WTC11 (cell line): ENCODE data around the gene MAP4K3. TPM values are rescaled to one million over a fixed set of nuclear protein-coding genes. Genes with fewer than 3 reads are reported as not detected.

ENCODE experiments used
- ATAC-seq: fragments of 200-7000 bp; cut with Tn5 transposase; 2 replicates; pipeline ENCODE4 v1.10.0; 2021; ENCODE audit warnings: mild to moderate bottlenecking, moderate library complexity
- CTCF ChIA-PET: fragments of 300-600 bp; sonication (Branson Sonifier 250); formaldehyde crosslinking; loops from one replicate; lab custom pipeline; 2021; ENCODE audit warnings: antibody characterized with exemption; lab: Charles Lee
- POLR2A ChIA-PET: fragments of 350-600 bp; sonication (Branson Sonifier 250); formaldehyde crosslinking; loops from one replicate; lab custom pipeline; 2021; ENCODE audit warnings: antibody characterized with exemption; lab: Charles Lee
- DNase-seq: peaks from one replicate; pipeline ENCODE4 v3.0.0; 2021; ENCODE audit warnings: low spot score
- H3K27ac Mint-ChIP-seq: 2 replicates; pipeline ENCODE4 v1.8.0; 2021; ENCODE audit warnings: mixed read lengths
- H3K27me3 Mint-ChIP-seq: 2 replicates; pipeline ENCODE4 v1.8.0; 2021; ENCODE audit warnings: low read depth, mild to moderate bottlenecking, moderate library complexity, mixed read lengths
- H3K36me3 Mint-ChIP-seq: 2 replicates; pipeline ENCODE4 v1.8.0; 2021; ENCODE audit warnings: mixed read lengths
- H3K4me1 Mint-ChIP-seq: 2 replicates; pipeline ENCODE4 v1.8.0; 2022; ENCODE audit warnings: mixed read lengths
- H3K4me3 Mint-ChIP-seq: 2 replicates; pipeline ENCODE4 v1.8.0; 2021; ENCODE audit warnings: mild to moderate bottlenecking, moderate library complexity, mixed read lengths
- H3K9me3 Mint-ChIP-seq: 2 replicates; pipeline ENCODE4 v1.8.0; 2021; ENCODE audit warnings: mixed read lengths
- CDX4 ChIP-seq: fragments of 250-450 bp; sonication (Bioruptor Pico); IDR thresholded peaks from 2 replicates; pipeline ENCODE4 v1.9.0; 2021; ENCODE audit warnings: moderate library complexity, mild to moderate bottlenecking, inconsistent platforms, borderline replicate concordance
- CREM ChIP-seq: sonication (generic); formaldehyde crosslinking; IDR thresholded peaks from 2 replicates; pipeline ENCODE4 v1.8.1; 2022; ENCODE audit warnings: mild to moderate bottlenecking, missing genetic modification reagents, moderate library complexity
- EMX1 ChIP-seq: fragments of 250-450 bp; sonication (Bioruptor Pico); IDR thresholded peaks from 2 replicates; pipeline ENCODE4 v1.8.0; 2021; ENCODE audit warnings: mild to moderate bottlenecking
- FOXK1 ChIP-seq: sonication (generic); formaldehyde crosslinking; IDR thresholded peaks from 2 replicates; pipeline ENCODE4 v1.8.0; 2022; ENCODE audit warnings: mild to moderate bottlenecking, moderate library complexity, missing genetic modification reagents
- GTF2I ChIP-seq: fragments of 250-450 bp; sonication (Bioruptor Pico); conservative IDR thresholded peaks from 2 replicates; pipeline ENCODE4 v1.4.0; 2021; ENCODE audit warnings: mild to moderate bottlenecking
- JAZF1 ChIP-seq: fragments of 250-450 bp; sonication (Bioruptor Pico); IDR thresholded peaks from 2 replicates; pipeline ENCODE4 v1.9.0; 2021; ENCODE audit warnings: moderate library complexity, mild to moderate bottlenecking, inconsistent platforms
- JUN ChIP-seq: sonication (generic); formaldehyde crosslinking; IDR thresholded peaks from 2 replicates; pipeline ENCODE4 v1.8.0; 2023; ENCODE audit warnings: mild to moderate bottlenecking, missing genetic modification reagents
- MLX ChIP-seq: sonication (generic); formaldehyde crosslinking; IDR thresholded peaks from 2 replicates; pipeline ENCODE4 v1.8.1; 2023; ENCODE audit warnings: mild to moderate bottlenecking, missing genetic modification reagents, moderate library complexity
- MYBL2 ChIP-seq: sonication (generic); formaldehyde crosslinking; IDR thresholded peaks from 2 replicates; pipeline ENCODE4 v1.8.1; 2023; ENCODE audit warnings: mild to moderate bottlenecking, moderate library complexity, missing genetic modification reagents
- NFYB ChIP-seq: sonication (generic); formaldehyde crosslinking; conservative IDR thresholded peaks from 2 replicates; pipeline ENCODE4 v1.8.0; 2022; ENCODE audit warnings: low read depth, missing genetic modification reagents
- NR2C2 ChIP-seq: sonication (generic); formaldehyde crosslinking; IDR thresholded peaks from 2 replicates; pipeline ENCODE4 v1.8.0; 2022; ENCODE audit warnings: mild to moderate bottlenecking, missing genetic modification reagents
- RELA ChIP-seq: sonication (generic); formaldehyde crosslinking; IDR thresholded peaks from 2 replicates; pipeline ENCODE4 v1.8.1; 2022; ENCODE audit warnings: missing genetic modification reagents, mild to moderate bottlenecking, borderline replicate concordance
- SOX15 ChIP-seq: fragments of 250-450 bp; sonication (Bioruptor Pico); IDR thresholded peaks from 2 replicates; pipeline ENCODE4 v1.9.0; 2021; ENCODE audit warnings: mild to moderate bottlenecking
- SP1 ChIP-seq: sonication (generic); formaldehyde crosslinking; conservative IDR thresholded peaks from 2 replicates; pipeline ENCODE4 v1.8.1; 2022; ENCODE audit warnings: missing genetic modification reagents
- TEAD1 ChIP-seq: sonication (generic); formaldehyde crosslinking; IDR thresholded peaks from 2 replicates; pipeline ENCODE4 v1.8.0; 2022; ENCODE audit warnings: mild to moderate bottlenecking, missing genetic modification reagents
- TEAD4 ChIP-seq: sonication (generic); formaldehyde crosslinking; IDR thresholded peaks from 2 replicates; pipeline ENCODE4 v1.8.0; 2022; ENCODE audit warnings: mild to moderate bottlenecking, missing genetic modification reagents
- TP53 ChIP-seq: sonication (generic); formaldehyde crosslinking; IDR thresholded peaks from 2 replicates; pipeline ENCODE4 v1.8.1; 2023; ENCODE audit warnings: mild to moderate bottlenecking, missing genetic modification reagents
- USF1 ChIP-seq: sonication (generic); formaldehyde crosslinking; IDR thresholded peaks from 2 replicates; pipeline ENCODE4 v1.8.0; 2022; ENCODE audit warnings: mild to moderate bottlenecking, missing genetic modification reagents
- ZNF263 ChIP-seq: sonication (generic); formaldehyde crosslinking; IDR thresholded peaks from 2 replicates; pipeline ENCODE4 v1.8.1; 2022; ENCODE audit warnings: low read depth, mild to moderate bottlenecking, moderate library complexity, missing genetic modification reagents
- ZNF423 ChIP-seq: fragments of 250-450 bp; sonication (Bioruptor Pico); IDR thresholded peaks from 2 replicates; pipeline ENCODE4 v2.1.2; 2022; ENCODE audit warnings: mild to moderate bottlenecking, moderate library complexity
- ZNF532 ChIP-seq: fragments of 250-450 bp; sonication (Bioruptor Pico); IDR thresholded peaks from 2 replicates; pipeline ENCODE4 v1.9.0; 2021; ENCODE audit warnings: mild to moderate bottlenecking, borderline replicate concordance
- ZNF671 ChIP-seq: fragments of 250-450 bp; sonication (Bioruptor Pico); IDR thresholded peaks from 2 replicates; pipeline ENCODE4 v1.8.0; 2021; ENCODE audit warnings: mild to moderate bottlenecking
- total RNA-seq: library from RNA; stranded (reverse); gene quantifications from 3 replicates; pipeline ENCODE4 v1.2.3, GENCODE V29; 2021
- TF ChIP-seq, protein P1 (sequence below): fragments of 250-450 bp; sonication (Bioruptor Pico); IDR thresholded peaks from 2 replicates; pipeline ENCODE4 v1.8.0; 2021; ENCODE audit warnings: mild to moderate bottlenecking
- TF ChIP-seq, protein P2 (sequence below): sonication (generic); formaldehyde crosslinking; IDR thresholded peaks from 2 replicates; pipeline ENCODE4 v1.8.0; 2022; ENCODE audit warnings: missing genetic modification reagents
- TF ChIP-seq, protein P3 (sequence below): sonication (generic); formaldehyde crosslinking; IDR thresholded peaks from 2 replicates; pipeline ENCODE4 v1.8.1; 2022; ENCODE audit warnings: low read depth, mild to moderate bottlenecking, moderate library complexity, missing genetic modification reagents, borderline replicate concordance

The MAP4K3 gene
- total RNA-seq, 1 experiment from 2014 or later: 73.2 TPM

DNA sequence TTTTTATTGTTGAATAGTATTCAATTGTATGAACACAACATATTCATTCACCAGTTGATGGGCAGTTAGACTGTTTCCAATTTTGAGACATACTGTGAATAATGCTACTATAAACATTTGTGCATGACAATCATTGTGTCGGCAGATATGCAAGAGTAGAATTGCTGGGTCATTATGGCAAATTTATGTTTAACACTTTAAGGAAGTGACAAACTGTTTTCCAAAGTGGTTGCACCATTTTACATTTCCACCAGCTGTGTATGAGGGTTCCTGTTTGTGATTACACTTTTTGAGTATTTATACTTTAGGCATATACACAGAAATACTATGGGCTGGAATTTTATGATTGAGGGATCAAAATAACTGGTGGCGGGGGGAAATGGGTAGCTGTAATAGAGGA, 61.2 kb downstream of the MAP4K3 start (continued):
- TF ChIP-seq, protein P1, sequence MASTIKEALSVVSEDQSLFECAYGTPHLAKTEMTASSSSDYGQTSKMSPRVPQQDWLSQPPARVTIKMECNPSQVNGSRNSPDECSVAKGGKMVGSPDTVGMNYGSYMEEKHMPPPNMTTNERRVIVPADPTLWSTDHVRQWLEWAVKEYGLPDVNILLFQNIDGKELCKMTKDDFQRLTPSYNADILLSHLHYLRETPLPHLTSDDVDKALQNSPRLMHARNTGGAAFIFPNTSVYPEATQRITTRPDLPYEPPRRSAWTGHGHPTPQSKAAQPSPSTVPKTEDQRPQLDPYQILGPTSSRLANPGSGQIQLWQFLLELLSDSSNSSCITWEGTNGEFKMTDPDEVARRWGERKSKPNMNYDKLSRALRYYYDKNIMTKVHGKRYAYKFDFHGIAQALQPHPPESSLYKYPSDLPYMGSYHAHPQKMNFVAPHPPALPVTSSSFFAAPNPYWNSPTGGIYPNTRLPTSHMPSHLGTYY (CRISPR knock-in tag): no peak
- TF ChIP-seq, all 79 proteins: peak for 0

DNA sequence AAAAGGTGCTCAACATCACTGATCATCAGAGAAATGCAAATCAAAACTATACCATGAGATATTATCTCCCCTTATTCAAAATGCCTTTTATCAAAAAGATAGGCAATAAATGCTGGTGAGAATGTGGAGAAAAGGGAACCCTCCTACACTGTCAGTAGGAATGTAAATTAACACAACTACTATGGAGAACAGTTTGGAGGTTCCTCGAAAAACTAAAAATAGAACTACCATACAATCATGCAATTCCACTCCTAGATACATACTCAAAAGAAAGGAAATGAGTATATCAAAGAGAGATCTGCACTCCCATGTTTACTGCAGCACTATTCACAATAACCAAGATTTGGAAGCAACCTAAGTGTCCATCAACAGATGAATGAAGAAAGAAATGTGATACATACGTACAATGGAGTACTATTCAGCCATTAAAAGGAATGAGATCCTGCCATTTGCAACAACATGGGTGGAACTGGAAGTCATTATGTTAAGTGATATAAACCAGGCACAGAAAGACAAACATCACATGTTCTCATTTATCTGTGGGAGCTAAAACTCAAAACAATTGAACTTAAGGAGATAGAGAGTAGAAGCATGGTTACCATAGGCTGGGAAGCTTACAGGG, 63.8 kb downstream of the MAP4K3 start:
- CTCF ChIA-PET: no interaction called here
- H3K27ac Mint-ChIP-seq: peak overlapping the region; percentile 1

DNA sequence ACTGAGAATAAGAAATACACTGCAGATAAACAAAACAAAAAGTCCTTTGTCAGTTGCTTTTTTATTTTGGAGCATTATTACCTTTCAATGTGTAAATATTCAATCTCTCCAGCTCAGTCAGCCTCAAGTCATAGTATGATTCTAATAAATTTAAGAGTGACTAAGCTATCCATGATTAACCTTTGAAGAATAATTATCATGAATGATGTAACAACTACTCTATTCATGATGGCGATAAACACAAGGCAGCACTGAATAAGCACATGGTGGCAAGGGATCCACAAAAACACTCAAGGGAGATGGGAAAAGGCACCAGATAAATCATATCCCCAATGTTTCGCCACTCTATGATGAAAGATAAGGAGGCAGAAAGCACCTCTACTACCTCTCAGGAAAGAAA, 67.0 kb downstream of the MAP4K3 start:
- H3K9me3 Mint-ChIP-seq: peaks cover 18% of the 10 kb centered on the region
- no peak overlapping the region for H3K4me3 Mint-ChIP-seq
- peak overlapping the region; percentile 73 for H3K27ac Mint-ChIP-seq
- ATAC-seq (no peak), DNase-seq (no peak)
- ChIA-PET POLR2A (no interaction called here), CTCF (interaction anchor here (2.2 kb wide), 1 partner anchor 8 kb away, joined by 9 read pairs; no protein-coding TSS in a partner anchor)
- peaks cover 41% of the 10 kb centered on the region for H3K36me3 Mint-ChIP-seq
- no peaks in the 10 kb centered on the region for H3K27me3 Mint-ChIP-seq
- H3K4me1 Mint-ChIP-seq: peaks cover 72% of the 10 kb centered on the region
- TF ChIP-seq MYBL2 (no peak), EMX1 (CRISPR knock-in tag) (no peak), NR2C2 (CRISPR knock-in tag) (no peak), ZNF532 (CRISPR knock-in tag) (no peak), TP53 (CRISPR knock-in tag) (no peak), TEAD1 (no peak), JAZF1 (CRISPR knock-in tag) (no peak), CREM (no peak), ZNF263 (CRISPR knock-in tag) (no peak)
- TF ChIP-seq, protein P2, sequence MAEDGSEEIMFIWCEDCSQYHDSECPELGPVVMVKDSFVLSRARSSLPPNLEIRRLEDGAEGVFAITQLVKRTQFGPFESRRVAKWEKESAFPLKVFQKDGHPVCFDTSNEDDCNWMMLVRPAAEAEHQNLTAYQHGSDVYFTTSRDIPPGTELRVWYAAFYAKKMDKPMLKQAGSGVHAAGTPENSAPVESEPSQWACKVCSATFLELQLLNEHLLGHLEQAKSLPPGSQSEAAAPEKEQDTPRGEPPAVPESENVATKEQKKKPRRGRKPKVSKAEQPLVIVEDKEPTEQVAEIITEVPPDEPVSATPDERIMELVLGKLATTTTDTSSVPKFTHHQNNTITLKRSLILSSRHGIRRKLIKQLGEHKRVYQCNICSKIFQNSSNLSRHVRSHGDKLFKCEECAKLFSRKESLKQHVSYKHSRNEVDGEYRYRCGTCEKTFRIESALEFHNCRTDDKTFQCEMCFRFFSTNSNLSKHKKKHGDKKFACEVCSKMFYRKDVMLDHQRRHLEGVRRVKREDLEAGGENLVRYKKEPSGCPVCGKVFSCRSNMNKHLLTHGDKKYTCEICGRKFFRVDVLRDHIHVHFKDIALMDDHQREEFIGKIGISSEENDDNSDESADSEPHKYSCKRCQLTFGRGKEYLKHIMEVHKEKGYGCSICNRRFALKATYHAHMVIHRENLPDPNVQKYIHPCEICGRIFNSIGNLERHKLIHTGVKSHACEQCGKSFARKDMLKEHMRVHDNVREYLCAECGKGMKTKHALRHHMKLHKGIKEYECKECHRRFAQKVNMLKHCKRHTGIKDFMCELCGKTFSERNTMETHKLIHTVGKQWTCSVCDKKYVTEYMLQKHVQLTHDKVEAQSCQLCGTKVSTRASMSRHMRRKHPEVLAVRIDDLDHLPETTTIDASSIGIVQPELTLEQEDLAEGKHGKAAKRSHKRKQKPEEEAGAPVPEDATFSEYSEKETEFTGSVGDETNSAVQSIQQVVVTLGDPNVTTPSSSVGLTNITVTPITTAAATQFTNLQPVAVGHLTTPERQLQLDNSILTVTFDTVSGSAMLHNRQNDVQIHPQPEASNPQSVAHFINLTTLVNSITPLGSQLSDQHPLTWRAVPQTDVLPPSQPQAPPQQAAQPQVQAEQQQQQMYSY (CRISPR knock-in tag): no peak
- TF ChIP-seq, protein P3, sequence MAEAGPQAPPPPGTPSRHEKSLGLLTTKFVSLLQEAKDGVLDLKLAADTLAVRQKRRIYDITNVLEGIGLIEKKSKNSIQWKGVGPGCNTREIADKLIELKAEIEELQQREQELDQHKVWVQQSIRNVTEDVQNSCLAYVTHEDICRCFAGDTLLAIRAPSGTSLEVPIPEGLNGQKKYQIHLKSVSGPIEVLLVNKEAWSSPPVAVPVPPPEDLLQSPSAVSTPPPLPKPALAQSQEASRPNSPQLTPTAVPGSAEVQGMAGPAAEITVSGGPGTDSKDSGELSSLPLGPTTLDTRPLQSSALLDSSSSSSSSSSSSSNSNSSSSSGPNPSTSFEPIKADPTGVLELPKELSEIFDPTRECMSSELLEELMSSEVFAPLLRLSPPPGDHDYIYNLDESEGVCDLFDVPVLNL (CRISPR knock-in tag): no peak

More for the DNA sequence above, 63.8 kb downstream of the MAP4K3 start:
- no peak for ATAC-seq
- peaks cover 53% of the 10 kb centered on the region for H3K4me1 Mint-ChIP-seq
- POLR2A ChIA-PET: no interaction called here
- no peaks in the 10 kb centered on the region for H3K27me3 Mint-ChIP-seq
- TF ChIP-seq ZNF423 (CRISPR knock-in tag) (no peak), RELA (CRISPR knock-in tag) (no peak), JUN (no peak), NFYB (CRISPR knock-in tag) (no peak), CDX4 (CRISPR knock-in tag) (no peak), SOX15 (no peak), TEAD4 (CRISPR knock-in tag) (no peak), NR2C2 (CRISPR knock-in tag) (no peak), ZNF671 (CRISPR knock-in tag) (no peak), GTF2I (CRISPR knock-in tag) (no peak), MLX (CRISPR knock-in tag) (no peak), USF1 (CRISPR knock-in tag) (no peak), FOXK1 (CRISPR knock-in tag) (no peak), SP1 (CRISPR knock-in tag) (no peak)
- TF ChIP-seq, all 79 proteins: peak for 0
- DNase-seq: no peak
- Mint-ChIP-seq H3K36me3 (peaks cover 40% of the 10 kb centered on the region), H3K4me3 (no peak overlapping the region), H3K9me3 (peaks cover 21% of the 10 kb centered on the region)
